ENCODE data around the gene SIRT7. TPM values are rescaled to one million over a fixed set of nuclear protein-coding genes. Genes with fewer than 3 reads are reported as not detected.

The SIRT7 gene
- total RNA-seq, 1 donor from 2014 or later, result 26.4 TPM

DNA sequence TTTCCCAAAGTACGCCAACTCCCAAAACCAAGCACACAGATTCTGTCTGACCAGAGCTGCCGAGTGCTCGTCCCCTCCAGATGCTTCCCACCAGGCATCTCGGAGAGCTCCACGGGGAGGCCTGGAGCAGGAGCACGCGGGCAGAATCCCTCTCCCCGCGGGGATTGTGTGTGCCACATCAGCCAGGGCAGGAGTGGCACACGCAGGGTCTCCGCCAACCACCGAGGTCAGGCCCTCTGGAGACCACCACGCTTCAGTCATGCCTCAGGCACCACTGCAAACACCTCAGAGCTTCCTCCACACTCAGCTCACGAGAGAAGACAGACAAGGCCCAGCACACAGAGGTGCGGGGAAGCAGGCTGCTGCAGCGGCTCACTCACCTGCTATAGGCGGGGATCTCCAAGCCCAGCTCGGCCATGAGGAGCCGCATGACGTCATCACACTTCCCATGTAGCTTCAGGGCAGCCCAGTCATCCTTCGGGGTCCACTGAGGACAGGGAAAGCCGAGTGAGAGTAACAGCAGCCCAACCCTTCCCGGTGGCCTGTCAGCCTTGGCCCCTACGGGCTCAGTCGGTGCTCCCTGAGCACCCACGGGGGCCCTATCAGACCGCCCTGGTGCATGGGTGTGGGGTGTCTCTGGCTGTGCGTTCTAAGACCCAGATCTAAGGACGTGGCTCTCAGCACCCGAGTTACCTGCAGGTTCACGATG lies 4.4 kb downstream of the SIRT7 start:
- TF ChIP-seq, protein P1, sequence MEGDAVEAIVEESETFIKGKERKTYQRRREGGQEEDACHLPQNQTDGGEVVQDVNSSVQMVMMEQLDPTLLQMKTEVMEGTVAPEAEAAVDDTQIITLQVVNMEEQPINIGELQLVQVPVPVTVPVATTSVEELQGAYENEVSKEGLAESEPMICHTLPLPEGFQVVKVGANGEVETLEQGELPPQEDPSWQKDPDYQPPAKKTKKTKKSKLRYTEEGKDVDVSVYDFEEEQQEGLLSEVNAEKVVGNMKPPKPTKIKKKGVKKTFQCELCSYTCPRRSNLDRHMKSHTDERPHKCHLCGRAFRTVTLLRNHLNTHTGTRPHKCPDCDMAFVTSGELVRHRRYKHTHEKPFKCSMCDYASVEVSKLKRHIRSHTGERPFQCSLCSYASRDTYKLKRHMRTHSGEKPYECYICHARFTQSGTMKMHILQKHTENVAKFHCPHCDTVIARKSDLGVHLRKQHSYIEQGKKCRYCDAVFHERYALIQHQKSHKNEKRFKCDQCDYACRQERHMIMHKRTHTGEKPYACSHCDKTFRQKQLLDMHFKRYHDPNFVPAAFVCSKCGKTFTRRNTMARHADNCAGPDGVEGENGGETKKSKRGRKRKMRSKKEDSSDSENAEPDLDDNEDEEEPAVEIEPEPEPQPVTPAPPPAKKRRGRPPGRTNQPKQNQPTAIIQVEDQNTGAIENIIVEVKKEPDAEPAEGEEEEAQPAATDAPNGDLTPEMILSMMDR (IDR thresholded peaks at IDR 0.05; ENCODE audit: insufficient read depth, low read length, poor library complexity, severe bottlenecking), result no peak
- no peaks in the 10 kb centered on the region for H3K27me3 ChIP-seq (ENCODE audit: control insufficient read depth, insufficient read depth, low read length)
- H3K36me3 ChIP-seq (ENCODE audit: control insufficient read depth, insufficient read depth, low read length), result peaks cover 6% of the 10 kb centered on the region
- no peak for DNase-seq (ENCODE audit: low read depth)
- no peak overlapping the region for H3K4me3 ChIP-seq (ENCODE audit: low read depth, low read length)

DNA sequence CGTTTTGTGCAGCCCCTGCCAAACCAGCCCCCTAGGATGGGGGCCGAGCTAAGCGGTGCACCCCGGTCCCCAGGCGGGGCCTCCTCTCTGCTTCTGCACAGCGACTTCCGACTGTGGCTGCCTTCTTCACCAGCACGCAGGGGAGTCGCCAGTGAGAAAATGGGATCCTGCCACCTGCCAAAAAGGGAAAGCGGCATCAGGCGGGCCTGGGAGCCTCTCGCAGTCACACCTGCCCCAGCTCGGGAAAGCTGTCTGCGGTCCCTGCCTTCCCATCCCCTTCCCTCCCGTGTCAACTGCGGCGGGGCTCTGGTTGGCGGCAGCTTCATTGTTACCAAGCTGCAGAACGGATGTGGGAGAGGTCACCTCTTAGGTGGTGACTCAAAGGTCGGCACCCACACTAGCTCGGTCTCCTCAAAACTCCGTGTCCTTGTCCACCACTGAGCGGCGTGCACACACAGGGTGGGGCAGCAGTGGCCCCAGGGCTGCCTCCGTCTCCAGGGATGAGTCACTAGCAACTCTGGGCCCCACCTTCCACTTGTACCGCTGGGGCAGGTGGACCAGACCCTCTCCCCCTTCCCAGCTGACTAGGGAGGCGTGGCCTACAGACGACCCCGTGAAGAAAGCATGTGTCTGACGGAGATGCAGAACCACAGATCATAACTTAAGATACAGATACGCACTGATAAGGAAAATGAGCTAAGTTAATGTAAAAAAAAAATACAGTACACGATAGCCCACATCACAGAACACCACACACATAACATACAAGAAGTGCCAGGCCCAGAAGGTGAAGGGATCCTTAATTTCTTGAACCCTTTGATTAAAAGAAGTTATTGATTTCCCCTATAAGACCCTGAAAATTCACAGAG lies 5.3 kb downstream of the SIRT7 start:
- no peak for DNase-seq (ENCODE audit: low read depth)
- no peak overlapping the region for H3K4me3 ChIP-seq (ENCODE audit: low read depth, low read length)
- peaks cover 6% of the 10 kb centered on the region for H3K36me3 ChIP-seq (ENCODE audit: control insufficient read depth, insufficient read depth, low read length)
- TF ChIP-seq, protein P1 (IDR thresholded peaks at IDR 0.05; ENCODE audit: insufficient read depth, low read length, poor library complexity, severe bottlenecking), result no peak
- H3K27me3 ChIP-seq (ENCODE audit: control insufficient read depth, insufficient read depth, low read length), result no peaks in the 10 kb centered on the region

DNA sequence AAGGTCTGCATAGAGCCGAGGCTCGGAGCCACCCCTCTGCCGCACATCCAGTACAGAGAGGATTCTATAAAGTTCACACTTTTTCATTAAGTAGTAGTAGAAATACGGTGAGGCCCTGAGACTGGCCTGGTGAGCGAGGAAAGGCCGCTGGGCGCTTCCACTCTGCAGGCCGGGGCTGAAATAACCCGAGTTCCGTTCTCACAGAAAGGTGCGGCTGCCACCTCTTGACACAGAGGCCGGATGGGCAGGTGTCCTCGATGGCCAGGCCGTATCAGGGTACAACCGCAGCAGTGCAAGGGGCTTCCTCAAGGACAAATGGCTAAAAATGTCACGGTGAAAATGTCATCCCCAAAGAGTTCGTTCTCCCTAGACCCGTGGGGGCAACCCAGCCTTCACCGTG lies 6.0 kb downstream of the SIRT7 start:
- Histone ChIP-seq H3K4me3 (ENCODE audit: low read depth, low read length) (no peak overlapping the region), H3K27me3 (ENCODE audit: control insufficient read depth, insufficient read depth, low read length) (no peaks in the 10 kb centered on the region)

DNA sequence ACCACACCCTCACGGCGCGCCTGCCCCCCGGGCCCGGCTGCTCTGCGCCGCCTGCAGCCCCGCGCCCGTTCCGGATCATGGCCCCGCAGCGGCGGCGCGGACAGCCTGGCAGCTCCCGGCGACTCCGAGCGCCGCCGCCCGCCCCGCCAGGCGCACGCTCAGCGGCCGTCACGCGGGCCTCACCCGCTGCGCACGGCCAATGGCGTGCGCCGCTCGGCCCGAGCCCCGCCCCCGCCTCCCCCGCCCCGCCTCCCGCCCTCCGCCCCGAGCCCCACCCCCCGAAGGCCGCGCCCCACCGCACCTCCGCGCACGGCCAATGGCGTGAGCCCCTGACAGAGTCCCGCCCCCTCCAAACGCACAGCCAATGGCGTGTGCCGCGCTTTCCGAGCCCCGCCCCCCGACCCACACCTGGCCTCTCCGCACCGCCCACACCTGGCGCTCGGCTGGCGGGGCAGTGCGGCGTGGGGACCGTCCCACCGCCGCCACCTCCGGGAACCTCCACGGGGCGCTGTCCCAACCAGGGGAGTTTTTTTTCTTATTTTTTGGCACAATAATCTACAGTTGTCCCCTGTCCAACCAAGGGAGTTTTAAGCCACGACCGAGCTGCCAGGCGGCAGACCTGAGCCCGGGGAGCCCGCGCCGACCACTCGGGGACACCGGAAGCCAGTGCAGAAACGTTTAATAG lies 6.6 kb downstream of the SIRT7 start, which contains the start of gene PCYT2:
Gene PCYT2, minus strand, starts transcription at position 123 of the 685 bp plus-strand sequence. Its CDS starts 44 bp downstream, at position 79.
- H3K27me3 ChIP-seq (ENCODE audit: control insufficient read depth, insufficient read depth, low read length), result no peaks in the 10 kb centered on the region
- peak within 1 kb of the TSS; percentile 51 for H3K4me3 ChIP-seq (ENCODE audit: low read depth, low read length)
- TF ChIP-seq, protein P1 (IDR thresholded peaks at IDR 0.05; ENCODE audit: insufficient read depth, low read length, poor library complexity, severe bottlenecking), result no peak
- H3K36me3 ChIP-seq (ENCODE audit: control insufficient read depth, insufficient read depth, low read length), result peaks cover 6% of the 10 kb centered on the region
- DNase-seq (ENCODE audit: low read depth), result no peak

More for the DNA sequence above, 6.0 kb downstream of the SIRT7 start:
- no peak for DNase-seq (ENCODE audit: low read depth)
- peaks cover 6% of the 10 kb centered on the region for H3K36me3 ChIP-seq (ENCODE audit: control insufficient read depth, insufficient read depth, low read length)
- TF ChIP-seq, protein P1 (IDR thresholded peaks at IDR 0.05; ENCODE audit: insufficient read depth, low read length, poor library complexity, severe bottlenecking), result no peak

DNA sequence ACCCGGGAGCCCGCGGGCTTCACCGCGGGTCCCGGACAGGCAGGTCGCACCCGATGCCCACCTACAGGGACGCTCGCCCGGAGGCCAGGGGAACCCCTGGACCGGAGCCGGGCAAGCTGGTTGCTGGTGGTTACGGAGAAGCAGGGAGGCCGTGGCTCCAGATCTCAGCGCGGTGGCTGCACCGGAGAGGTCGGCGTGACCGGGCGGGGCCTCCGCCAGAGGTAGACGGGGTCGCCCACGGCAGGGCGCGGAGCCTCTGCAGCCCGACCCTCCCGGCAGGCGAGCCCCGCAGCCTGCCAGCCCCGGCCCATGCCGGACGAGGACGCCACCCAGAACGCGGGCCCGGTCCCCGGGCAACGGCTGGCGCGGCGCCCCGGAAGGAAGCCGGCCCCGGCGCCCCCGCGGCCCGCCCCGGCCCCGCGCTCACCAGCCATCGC lies 7.1 kb downstream of the SIRT7 start:
- no peak for DNase-seq (ENCODE audit: low read depth)
- Histone ChIP-seq H3K36me3 (ENCODE audit: control insufficient read depth, insufficient read depth, low read length) (peaks cover 6% of the 10 kb centered on the region), H3K4me3 (ENCODE audit: low read depth, low read length) (peak overlapping the region; percentile 51), H3K27me3 (ENCODE audit: control insufficient read depth, insufficient read depth, low read length) (no peaks in the 10 kb centered on the region)
- TF ChIP-seq, protein P1 (IDR thresholded peaks at IDR 0.05; ENCODE audit: insufficient read depth, low read length, poor library complexity, severe bottlenecking), result no peak

All from kidney epithelial cell (primary cell).